Right ventricle myocardium superior (tissue), 1 donor: Measurements from ENCODE around the gene FHOD3. TPM values are rescaled to one million over a fixed set of nuclear protein-coding genes. Genes with fewer than 3 reads are reported as not detected.

Experiments used
- ATAC-seq: fragments of 200-7000 bp; cut with Tn5 transposase; one replicate; pipeline ENCODE4 v1.9.1; 2020; ENCODE audit warnings: mild to moderate bottlenecking; ENCODE audit not compliant: poor library complexity
- DNase-seq: peaks from one replicate; pipeline ENCODE4 v3.0.0-alpha.2; 2020
- intact Hi-C: fragments of 100-400 bp; cut with DNase I; formaldehyde crosslinking; loops from one replicate; pipeline ENCODE4 v1.11.2; 2022
- long read RNA-seq: library from polyadenylated mRNA; unstranded; transcript quantifications from one replicate; pipeline ENCODE4 v2.0.0, GENCODE V29; 2021
- total RNA-seq: library from RNA; stranded (reverse); fragmentation: NEBNext Ultra II Directional; extraction: Animal tissue kit (Norgen Biotek cat#: 25700); gene quantifications from one replicate; pipeline ENCODE4 v1.2.1, GENCODE V29; 2021
- donor health status: DM: no; HTN: yes; CAD: no; lungs with severe emphysema.

Gene FHOD3
- 317 TPM for total RNA-seq
- long read RNA-seq, full-length matches to known transcripts, result 29 of 152 reads
- long read RNA-seq, partial matches to known transcripts, result 90 of 152 reads
- long read RNA-seq, other reads (novel, unspliced or antisense), result 33 of 152 reads

- DNase-seq (peak; percentile 82), ATAC-seq (peak; percentile 86)
- intact Hi-C loops, result no loop called here
Observed at GRCh38 chr18:36297417-36298125, at the start of gene FHOD3. Gene FHOD3, plus strand, starts transcription at chr18:36297713. Its CDS starts 123 bp downstream, at chr18:36297836.

- intact Hi-C loops, result no loop called here
- ATAC-seq (no peak), DNase-seq (no peak)
Observed at GRCh38 chr18:36249392-36249791, 48.1 kb upstream of the FHOD3 start.

DNA sequence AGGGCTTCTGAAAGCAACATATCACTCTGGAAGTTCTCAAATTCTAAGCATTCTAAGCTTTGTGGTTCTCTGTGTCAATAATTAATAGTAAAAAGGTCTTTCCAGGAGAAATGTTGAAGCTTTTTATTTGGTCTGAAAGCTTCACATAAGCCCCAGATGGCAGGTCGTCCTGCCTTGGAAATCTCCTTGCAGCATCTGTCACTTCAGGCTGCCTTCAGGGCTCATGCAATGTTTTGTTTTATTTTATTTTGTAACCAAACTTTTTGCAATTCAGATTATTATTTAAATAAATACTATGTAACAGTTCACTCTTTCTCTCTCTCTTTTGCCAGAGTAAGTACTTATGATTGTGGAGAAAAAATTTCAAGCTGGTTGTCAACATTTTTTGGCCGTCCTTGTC is 46.7 kb upstream of the FHOD3 start:
- ATAC-seq, result no peak
- intact Hi-C loops, result loop anchor here (10.0 kb wide), 1 partner anchor 86 kb away; no protein-coding TSS in a partner anchor

GRCh38 chr18:36255072-36255698 is 42.3 kb upstream of the FHOD3 start:
- ATAC-seq, result no peak

More for the DNA sequence above, 46.7 kb upstream of the FHOD3 start:
- no peak for DNase-seq

DNA sequence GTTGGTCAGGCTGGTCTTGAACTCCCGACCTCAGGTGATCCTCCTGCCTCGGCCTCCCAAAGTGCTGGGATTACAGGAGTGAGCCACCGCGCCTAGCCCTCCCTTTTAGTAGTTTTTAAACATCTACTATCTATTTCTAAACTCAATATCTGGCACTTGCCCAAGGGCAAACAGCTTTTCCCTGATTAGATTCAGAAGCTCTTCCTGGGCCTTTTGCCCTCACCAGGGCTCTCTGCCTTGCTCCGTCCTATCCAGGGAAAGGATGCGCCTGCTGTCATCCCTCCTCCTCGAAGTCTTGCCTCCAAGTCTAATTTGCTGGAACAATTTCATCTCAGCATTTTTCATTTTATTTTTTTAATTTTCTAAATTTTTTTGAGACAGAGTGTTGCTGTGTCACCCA is 41.4 kb upstream of the FHOD3 start:
- ATAC-seq, result no peak
- no peak for DNase-seq
- intact Hi-C loops, result loop anchor here (10.0 kb wide), 1 partner anchor 91 kb away; no protein-coding TSS in a partner anchor

More at GRCh38 chr18:36255072-36255698, 42.3 kb upstream of the FHOD3 start:
- intact Hi-C loops, result loop anchor here (10.0 kb wide), 1 partner anchor 90 kb away; no protein-coding TSS in a partner anchor
- DNase-seq, result no peak

GRCh38 chr18:36262971-36263370 is 34.5 kb upstream of the FHOD3 start:
- ATAC-seq, result no peak
- DNase-seq, result no peak
- intact Hi-C loops, result no loop called here

GRCh38 chr18:36264283-36264682 is 33.2 kb upstream of the FHOD3 start:
- ATAC-seq (no peak), DNase-seq (no peak)
- intact Hi-C loops, result no loop called here

DNA sequence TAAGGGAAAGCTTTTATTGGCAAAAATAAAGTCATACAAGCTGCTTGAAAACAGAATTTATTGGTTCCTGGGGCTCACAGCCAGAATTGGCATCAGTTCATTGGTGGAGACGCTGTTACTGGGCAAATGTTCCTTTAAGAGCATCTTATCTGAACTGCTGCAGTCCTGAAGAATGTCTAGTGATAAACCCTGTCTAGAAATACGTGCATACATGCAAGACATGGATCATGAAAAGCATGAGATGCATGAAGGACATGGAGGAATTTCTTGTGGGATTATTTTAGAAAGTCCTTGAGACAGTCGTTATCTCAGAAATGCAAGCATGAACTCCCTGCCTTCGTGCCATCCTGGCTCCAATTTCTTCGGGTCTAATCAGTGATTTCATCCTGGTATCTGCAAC is 32.5 kb upstream of the FHOD3 start:
- ATAC-seq, result no peak
- intact Hi-C loops, result no loop called here
- DNase-seq, result no peak

DNA sequence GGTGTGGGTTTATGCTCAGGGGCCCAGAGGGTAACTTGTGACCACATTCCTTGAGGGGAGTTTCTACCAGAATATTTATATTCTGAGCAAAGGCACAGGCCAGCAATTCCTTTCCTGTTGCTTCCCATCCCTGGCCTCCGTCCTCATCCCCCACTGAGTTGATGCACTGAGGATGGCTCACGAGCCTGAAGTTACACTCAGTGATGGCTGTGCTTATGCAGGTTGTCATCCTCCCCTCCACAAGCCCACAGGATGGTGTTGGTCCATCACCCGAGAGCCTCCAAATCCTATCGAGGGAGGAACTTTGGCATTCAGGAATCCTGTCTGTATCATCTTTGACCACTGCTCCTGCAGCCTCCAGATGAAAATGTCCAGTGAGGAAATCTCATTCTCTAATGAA is 28.4 kb upstream of the FHOD3 start:
- ATAC-seq (no peak), DNase-seq (no peak)
- intact Hi-C loops, result no loop called here

GRCh38 chr18:36271153-36271552 is 26.4 kb upstream of the FHOD3 start:
- no peak for ATAC-seq
- intact Hi-C loops, result no loop called here
- DNase-seq, result no peak

GRCh38 chr18:36273347-36273746 is 24.2 kb upstream of the FHOD3 start:
- intact Hi-C loops, result no loop called here

DNA sequence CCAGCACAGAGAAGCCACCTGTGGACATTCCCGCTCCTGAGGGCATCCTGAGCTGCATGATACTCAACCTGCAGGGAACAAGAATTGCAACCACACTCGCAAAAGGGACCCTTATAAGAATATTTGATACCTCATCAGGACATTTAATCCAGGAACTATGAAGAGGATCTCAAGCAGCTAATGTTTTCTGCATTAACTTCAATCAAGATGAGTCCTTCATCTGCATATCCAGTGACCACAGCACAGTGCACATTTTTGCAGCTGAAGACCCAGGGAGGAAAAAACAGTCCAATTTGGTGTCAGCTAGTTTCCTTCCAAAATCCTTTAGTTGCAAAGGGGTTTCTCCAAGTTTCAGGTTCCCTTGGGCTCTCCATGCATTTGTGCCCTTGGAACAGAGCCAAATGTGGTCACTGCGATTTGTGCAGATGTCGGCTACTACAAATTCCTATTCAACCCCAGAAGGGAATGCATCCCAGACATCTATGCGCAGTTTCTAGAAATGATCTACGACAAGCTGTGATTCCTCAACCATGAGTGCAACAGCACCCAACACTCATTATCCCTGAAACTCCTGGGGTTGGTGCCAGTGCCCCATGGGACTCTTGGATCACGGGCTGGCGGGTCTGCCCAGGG is 23.3 kb upstream of the FHOD3 start:
- intact Hi-C loops, result no loop called here
- DNase-seq (no peak), ATAC-seq (no peak)

More at GRCh38 chr18:36273347-36273746, 24.2 kb upstream of the FHOD3 start:
- DNase-seq, result no peak
- no peak for ATAC-seq

- no peak for DNase-seq
- intact Hi-C loops, result no loop called here
- ATAC-seq, result no peak
Observed at GRCh38 chr18:36275561-36275960, 22.0 kb upstream of the FHOD3 start.

DNA sequence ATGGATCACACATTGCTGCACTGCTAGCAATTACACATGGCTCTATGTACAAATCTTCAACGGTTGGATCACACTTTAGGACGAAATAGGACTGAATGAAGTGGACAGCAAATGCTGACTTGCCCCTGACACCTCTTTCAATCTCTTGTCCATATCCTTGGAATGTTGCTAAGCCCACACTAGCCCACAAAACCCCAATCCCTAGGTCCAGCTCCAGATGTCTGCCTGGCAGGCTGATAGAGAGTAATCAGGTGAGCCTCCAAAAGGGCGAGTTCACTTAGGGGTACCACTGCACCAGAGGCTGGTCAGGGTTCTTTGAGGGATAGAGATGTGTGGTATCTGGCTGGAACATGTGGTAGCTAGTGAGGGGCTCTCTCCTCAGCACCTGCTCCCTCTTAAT is 18.5 kb upstream of the FHOD3 start:
- intact Hi-C loops, result no loop called here
- no peak for DNase-seq
- ATAC-seq, result no peak

GRCh38 chr18:36281936-36282335 is 15.6 kb upstream of the FHOD3 start:
- no peak for ATAC-seq
- DNase-seq, result no peak
- intact Hi-C loops, result loop anchor here (5.0 to 10.0 kb wide), 3 partner anchors 97 to 265 kb away; partner anchors contain the start of gene MOCOS

DNA sequence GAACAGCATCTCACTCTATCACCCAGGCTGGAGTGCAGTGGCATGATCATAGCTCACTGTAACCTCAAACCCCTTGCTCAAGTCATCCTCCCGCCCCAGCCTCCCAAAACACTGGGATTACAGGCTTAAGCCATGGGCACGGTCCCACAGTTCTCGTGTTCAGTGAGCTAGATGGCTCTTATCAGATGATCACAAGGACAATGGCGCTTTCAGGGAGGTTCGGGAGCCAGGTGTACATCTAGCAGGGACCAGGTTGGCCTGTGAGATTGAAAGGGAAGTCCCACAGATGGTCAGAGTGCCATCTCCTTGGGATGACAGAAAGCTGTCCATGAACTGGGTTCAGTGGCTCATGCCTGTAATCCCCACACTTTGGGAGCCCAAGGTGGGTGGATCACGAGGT is 14.1 kb upstream of the FHOD3 start:
- ATAC-seq (no peak), DNase-seq (no peak)
- intact Hi-C loops, result loop anchor here (5.0 to 10.0 kb wide), 3 partner anchors 99 to 266 kb away; partner anchors contain the start of gene MOCOS

- ATAC-seq (no peak), DNase-seq (no peak)
- intact Hi-C loops, result loop anchor here (5.0 to 10.0 kb wide), 3 partner anchors 99 to 267 kb away; partner anchors contain the start of gene MOCOS
Observed at GRCh38 chr18:36284268-36284667, 13.2 kb upstream of the FHOD3 start.

DNA sequence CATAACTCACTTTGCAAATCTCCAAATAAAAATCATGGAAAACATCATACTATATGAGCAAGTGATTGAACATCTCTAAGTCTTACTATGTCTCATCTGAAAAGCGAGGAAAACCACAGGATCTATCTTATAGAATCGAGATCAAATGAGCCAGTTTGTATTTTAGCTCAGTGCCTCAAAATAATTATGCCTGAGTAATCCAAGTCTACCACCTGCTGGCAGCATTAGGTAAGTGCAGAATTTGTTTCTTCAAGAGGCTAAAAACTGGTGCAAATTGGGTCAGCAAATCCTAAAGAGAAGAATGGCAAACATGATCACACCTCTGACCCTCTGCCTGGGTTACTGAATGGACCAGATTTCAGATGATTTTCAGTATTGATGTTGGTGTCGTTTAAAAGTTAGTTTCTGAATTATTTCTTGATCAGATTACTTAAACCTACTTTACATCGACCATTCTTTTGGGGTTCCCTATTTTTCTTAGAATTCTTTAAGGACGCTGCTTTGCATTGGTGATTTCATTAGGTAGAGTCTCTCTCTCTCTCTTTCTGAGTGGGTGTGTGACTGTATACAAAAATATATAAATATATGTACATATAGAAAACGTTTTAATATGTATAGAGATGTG is 12.7 kb upstream of the FHOD3 start:
- intact Hi-C loops, result loop anchor here (5.0 to 10.0 kb wide), 3 partner anchors 100 to 267 kb away; partner anchors contain the start of gene MOCOS
- ATAC-seq, result peak; percentile 72
- no peak for DNase-seq

DNA sequence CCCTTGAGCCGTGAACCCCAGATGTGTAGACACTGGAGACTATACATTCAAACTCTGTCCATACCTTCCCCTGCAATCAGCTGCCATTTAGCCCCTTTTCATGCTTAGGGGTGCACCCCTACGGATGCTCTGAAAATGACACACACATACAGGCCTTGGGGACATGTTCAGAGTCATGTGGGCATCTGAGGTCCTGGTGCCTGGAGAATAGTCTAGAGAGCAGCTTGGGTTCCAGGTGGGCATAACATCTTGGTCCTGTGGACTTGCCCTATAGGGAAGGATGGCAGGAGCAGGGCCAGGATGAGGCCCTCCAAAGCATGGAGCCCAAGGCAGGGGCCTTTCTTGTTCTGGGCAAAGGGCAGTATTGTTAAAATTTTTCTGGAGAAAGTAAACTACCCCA is 9.9 kb upstream of the FHOD3 start:
- intact Hi-C loops, result loop anchor here (10.0 kb wide), 1 partner anchor 103 kb away; the partner anchor contains the start of gene MOCOS
- ATAC-seq, result no peak
- DNase-seq, result no peak
